Raji (cell line): ENCODE measurements around the gene AMDHD2.

Source experiments
- POLR2A ChIP-seq: IDR thresholded peaks from 2 replicates; pipeline ENCODE4 v1.6.1; 2011; ENCODE audit warnings: low read depth, low read length, control low read depth; ENCODE audit not compliant: insufficient read depth

AMDHD2 gene

DNA sequence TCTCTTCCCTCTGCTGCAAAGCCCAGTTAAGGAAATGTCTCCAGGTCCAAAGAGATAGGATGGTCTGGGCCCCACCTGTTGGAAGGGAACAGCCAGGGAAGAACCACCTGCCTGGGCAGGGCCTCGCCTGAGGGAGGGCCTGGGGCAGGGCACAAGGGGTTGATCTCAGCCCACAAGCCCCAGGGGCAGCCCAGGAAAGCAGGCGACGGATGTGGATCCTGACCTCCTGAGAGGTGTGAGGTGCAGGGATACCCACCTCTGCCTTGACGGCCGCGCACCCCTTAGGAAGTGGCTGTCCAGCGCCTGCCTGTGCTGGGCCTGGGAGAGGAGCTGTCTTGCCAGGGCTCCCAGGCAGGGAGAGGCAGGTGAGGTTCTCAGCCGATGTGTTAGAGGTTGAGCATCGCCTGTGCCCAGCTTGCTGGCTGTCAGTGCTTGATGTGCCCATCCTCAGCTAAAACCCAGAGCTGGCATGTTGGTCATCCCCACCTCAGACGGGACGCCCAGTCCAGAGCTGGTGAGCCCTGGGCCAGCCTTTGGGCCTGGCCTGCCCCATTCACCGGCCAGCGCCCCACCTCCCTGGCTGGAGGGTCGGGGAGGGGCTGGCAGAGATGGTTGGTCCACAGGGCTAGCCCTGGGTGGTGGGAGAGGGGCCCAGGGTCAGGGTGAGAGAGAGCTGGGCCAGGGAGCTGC lies 10.6 kb downstream of the AMDHD2 start:
- TF ChIP-seq POLR2A, result no peak

GRCh38 chr16:2531371-2531695 lies 11.2 kb downstream of the AMDHD2 start, which contains the start of gene CEMP1:
CEMP1 (minus strand) TSS chr16:2531408; CDS start chr16:2531073, 335 bp downstream.
- TF ChIP-seq POLR2A, result no peak

- TF ChIP-seq POLR2A, result peak; percentile 90
These were observed 11.7 kb downstream of the AMDHD2 start for GRCh38 chr16:2531696-2532493.

GRCh38 chr16:2532494-2533141 lies 12.4 kb downstream of the AMDHD2 start:
- peak; percentile 13; the same call in 1 of the 2 replicates for TF ChIP-seq POLR2A

DNA sequence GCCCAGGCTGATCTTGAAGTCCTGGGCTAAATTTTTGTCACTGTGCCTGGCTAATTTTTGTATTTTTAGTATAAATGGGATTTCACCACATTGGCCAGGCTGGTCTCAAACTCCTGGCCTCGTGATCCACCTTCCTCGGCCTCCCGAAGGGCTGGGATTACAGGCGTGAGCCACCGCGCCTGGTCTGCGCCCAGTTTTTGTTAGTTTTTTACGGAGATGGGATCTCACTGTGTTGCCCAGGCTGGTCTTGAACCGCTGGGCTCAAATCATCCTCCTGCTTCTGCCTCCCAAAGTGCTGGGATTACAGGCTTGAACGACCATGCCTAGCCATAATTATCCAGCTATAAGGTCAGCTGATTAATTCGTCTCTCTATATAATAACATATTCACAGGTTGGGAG lies 13.7 kb downstream of the AMDHD2 start:
- no peak for TF ChIP-seq POLR2A

- TF ChIP-seq POLR2A, result no peak
These were observed 15.4 kb downstream of the AMDHD2 start for GRCh38 chr16:2535625-2536013.

- peak; percentile 63 for TF ChIP-seq POLR2A
These were observed 17.5 kb downstream of the AMDHD2 start, which contains the start of gene PDPK1 for GRCh38 chr16:2537451-2538379. PDPK1 (plus strand) TSS chr16:2538021; CDS start chr16:2538113, 92 bp downstream.
